Fibroblast of villous mesenchyme (primary cell): ENCODE data around the gene ABLIM2. TPM values are rescaled to one million over a fixed set of nuclear protein-coding genes. Genes with fewer than 3 reads are reported as not detected.
A peak's percentile ranks its signal among the peaks of the same experiment; 100 is the strongest.

ENCODE experiments used
- DNase-seq: peaks from one replicate; pipeline ENCODE4 v3.0.0-alpha.2; 2010; ENCODE audit warnings: low read depth
- H3K4me3 ChIP-seq: 2 replicates; pipeline ENCODE4 v1.5.1; 2011; ENCODE audit warnings: low read depth, mild to moderate bottlenecking, low read length
- total RNA-seq: library from RNA; depleted of rRNA; stranded (reverse); fragments of >200 nt; gene quantifications from 2 replicates; pipeline ENCODE4 v1.2.3, GENCODE V29; 2012
- TF ChIP-seq, protein P1 (sequence below): IDR thresholded peaks from 2 replicates; pipeline ENCODE4 v1.5.1; 2012; ENCODE audit warnings: low read depth, mild to moderate bottlenecking, low read length; ENCODE audit not compliant: insufficient read depth

ABLIM2 gene
- total RNA-seq, 1 donor, result under 0.01 TPM

DNA sequence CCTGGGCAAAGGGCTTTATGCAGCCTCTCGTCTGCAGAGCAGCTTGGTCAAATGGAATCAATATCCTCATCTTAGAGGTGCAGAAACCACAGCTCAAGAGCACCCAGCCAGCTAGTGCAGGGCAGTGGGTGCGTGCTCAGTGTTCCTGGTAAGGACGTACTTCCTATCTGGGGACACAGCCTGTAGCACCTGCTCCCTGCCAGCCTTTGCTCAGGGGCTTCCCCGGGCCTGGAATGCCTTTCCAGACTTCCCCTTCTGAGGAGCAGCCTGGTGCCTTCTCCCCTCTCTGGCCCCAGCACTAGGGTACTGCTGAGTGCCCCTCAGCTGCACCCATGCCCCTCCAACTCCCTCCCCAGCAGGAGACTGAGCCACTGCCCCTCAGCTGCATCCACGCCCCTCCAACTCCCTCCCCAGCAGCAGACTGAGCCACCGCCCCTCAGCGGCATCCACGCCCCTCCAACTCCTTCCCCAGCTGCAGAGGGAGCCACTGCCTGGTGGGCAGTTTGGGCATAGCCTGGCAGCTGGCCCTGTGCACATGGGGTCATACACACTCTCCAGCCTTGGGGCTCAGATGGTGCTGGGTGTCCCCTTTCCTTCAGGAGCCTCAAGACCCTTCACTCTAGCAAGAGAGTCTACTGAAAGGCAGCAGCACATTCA is 176.7 kb downstream of the ABLIM2 start:
- TF ChIP-seq, protein P1, sequence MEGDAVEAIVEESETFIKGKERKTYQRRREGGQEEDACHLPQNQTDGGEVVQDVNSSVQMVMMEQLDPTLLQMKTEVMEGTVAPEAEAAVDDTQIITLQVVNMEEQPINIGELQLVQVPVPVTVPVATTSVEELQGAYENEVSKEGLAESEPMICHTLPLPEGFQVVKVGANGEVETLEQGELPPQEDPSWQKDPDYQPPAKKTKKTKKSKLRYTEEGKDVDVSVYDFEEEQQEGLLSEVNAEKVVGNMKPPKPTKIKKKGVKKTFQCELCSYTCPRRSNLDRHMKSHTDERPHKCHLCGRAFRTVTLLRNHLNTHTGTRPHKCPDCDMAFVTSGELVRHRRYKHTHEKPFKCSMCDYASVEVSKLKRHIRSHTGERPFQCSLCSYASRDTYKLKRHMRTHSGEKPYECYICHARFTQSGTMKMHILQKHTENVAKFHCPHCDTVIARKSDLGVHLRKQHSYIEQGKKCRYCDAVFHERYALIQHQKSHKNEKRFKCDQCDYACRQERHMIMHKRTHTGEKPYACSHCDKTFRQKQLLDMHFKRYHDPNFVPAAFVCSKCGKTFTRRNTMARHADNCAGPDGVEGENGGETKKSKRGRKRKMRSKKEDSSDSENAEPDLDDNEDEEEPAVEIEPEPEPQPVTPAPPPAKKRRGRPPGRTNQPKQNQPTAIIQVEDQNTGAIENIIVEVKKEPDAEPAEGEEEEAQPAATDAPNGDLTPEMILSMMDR, result no peak
- no peak overlapping the region for H3K4me3 ChIP-seq
- no peak for DNase-seq

DNA sequence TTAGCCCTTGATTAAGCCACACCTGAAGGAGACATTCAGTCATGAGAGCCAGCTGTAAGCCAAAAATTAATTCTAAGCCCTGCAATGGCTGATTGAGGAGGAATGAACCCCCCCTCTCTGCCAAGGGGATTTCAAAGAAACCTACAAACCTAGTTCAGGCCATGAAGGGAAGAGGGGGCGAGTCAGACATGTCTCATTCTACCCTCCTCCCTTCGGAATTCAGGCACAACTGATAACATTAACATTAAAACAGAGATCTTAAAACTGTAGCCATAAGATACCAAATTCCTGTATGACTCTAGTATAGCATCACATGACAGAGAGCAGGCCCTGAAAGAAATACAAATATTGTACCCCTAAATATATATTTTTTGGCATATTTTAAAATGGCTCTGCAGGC is 178.6 kb downstream of the ABLIM2 start:
- DNase-seq, result no peak
- TF ChIP-seq, protein P1, result no peak
- no peak overlapping the region for H3K4me3 ChIP-seq

DNA sequence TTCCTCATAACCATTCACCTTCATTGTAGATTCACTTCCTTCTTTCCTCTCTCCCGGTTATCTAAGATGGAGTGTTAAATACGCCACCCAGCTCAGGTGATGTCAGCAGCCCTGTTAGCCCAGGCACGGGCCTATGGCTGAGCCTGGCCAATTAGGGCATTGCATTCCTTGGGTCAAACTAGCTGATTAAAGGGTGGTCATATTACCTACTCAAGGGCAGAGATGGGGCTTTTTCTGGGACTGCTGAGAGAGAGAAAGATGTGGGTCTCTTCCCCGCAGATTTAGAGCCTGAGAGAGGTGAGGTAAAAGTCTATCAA is 179.0 kb downstream of the ABLIM2 start:
- DNase-seq, result no peak
- H3K4me3 ChIP-seq, result no peak overlapping the region
- TF ChIP-seq, protein P1, result no peak

DNA sequence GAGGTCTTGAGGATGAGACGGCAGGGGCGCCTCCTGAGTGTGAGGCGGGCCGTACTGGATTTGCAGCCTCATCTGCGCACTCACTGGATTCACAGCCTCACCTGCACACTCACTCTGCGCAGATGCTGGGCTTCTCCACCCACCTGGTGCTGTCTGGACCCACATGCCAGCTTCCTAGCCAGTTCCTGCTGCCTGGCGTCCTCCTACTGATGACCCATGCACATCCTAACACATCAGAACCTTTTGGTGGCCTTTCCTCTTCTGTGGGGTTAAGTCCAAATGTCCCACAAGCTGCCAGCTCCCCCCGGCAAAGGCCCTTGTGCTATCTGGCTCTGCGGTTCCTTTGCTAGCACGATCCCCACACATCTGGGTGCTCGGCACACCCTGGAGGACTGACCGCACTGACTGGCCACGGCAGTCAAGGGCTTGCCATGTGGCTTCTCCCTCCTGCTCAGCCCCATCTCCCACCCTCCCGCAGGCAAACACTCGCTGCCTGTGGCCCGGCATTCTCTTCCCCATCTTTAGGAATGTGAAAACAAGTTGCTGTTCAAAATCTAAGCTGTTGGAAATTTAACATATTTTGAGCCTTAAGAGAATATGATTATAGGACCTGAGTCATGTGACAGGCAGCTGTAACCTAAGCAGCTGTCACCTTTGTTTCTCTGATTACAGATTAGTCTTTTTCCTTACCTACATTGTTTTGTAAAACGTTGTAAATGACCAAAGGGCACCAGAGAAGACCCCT is 179.5 kb downstream of the ABLIM2 start:
- DNase-seq, result peak; percentile 67
- TF ChIP-seq, protein P1, result no peak
- H3K4me3 ChIP-seq, result no peak overlapping the region

DNA sequence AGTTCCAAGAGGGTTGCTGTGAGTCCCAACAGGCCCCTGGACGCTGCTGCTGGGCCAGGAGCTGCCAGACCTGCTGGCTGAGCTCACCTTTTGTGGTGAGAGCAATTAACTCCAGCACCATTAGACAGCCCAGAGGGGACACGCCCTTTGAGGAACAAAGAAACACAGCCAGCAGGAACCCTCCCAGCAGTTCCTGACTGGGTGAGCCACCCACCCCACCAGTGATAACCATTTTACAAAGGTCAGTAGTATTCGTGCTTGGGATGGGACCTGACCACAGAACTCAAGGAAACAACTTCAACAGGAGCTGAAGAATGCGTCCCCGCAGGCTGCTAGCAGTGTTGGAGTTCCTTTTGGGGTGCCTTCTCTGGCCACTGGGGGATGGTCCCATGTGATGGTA is 180.1 kb downstream of the ABLIM2 start:
- H3K4me3 ChIP-seq, result no peak overlapping the region
- DNase-seq, result no peak
- TF ChIP-seq, protein P1, result no peak

DNA sequence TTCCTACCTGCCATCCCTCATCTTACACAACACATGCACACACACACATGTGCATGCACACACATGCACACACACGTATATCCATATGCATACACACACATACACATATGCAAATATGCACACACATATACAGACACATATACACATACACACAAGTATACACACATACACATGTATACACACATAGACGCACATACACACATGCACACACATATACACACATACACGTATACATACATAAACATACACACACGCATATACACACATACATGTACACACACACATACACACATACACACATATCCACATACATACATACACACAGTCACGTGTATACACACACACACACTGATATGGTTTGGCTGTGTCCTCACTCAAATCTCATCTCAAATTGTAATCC is 182.0 kb downstream of the ABLIM2 start:
- no peak for DNase-seq
- TF ChIP-seq, protein P1, result no peak
- H3K4me3 ChIP-seq, result no peak overlapping the region
